GM12864 (cell line): Measurements from ENCODE around the gene HDAC4.

Source experiments
- DNase-seq: peaks from one replicate; pipeline ENCODE4 v3.0.0-alpha.2; 2011; ENCODE audit warnings: low read depth
- H3K4me3 ChIP-seq: 2 replicates; pipeline ENCODE4 v1.5.1; 2011; ENCODE audit warnings: mild to moderate bottlenecking, low read depth, low read length, control low read depth
- TF ChIP-seq, protein P1 (sequence below): IDR thresholded peaks from 2 replicates; pipeline ENCODE4 v1.5.1; 2011; ENCODE audit warnings: low read depth, mild to moderate bottlenecking, moderate library complexity, low read length, control low read depth, inconsistent platforms; ENCODE audit errors: missing control alignments

Gene HDAC4

DNA sequence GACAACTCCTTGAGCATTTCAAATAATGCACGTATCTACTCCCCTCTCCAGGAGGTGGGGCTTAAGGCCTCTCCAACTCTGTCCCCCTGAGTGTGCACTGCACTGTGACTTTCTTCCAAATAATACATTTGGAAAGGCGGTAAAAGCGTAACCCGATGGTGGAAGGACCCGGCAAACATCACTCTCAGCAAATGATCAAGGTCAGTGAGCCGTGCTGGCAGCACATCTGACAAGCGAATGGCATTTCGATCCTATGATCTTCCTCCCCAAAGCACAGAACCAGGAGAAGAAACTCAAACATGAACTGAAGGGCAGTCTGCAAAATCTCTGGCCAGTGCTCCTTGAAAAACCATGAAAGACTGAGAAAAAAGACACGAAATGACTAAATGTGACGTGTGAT, 344.2 kb downstream of the HDAC4 start:
- no peak overlapping the region for H3K4me3 ChIP-seq
- TF ChIP-seq, protein P1, sequence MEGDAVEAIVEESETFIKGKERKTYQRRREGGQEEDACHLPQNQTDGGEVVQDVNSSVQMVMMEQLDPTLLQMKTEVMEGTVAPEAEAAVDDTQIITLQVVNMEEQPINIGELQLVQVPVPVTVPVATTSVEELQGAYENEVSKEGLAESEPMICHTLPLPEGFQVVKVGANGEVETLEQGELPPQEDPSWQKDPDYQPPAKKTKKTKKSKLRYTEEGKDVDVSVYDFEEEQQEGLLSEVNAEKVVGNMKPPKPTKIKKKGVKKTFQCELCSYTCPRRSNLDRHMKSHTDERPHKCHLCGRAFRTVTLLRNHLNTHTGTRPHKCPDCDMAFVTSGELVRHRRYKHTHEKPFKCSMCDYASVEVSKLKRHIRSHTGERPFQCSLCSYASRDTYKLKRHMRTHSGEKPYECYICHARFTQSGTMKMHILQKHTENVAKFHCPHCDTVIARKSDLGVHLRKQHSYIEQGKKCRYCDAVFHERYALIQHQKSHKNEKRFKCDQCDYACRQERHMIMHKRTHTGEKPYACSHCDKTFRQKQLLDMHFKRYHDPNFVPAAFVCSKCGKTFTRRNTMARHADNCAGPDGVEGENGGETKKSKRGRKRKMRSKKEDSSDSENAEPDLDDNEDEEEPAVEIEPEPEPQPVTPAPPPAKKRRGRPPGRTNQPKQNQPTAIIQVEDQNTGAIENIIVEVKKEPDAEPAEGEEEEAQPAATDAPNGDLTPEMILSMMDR: no peak
- no peak for DNase-seq

DNA sequence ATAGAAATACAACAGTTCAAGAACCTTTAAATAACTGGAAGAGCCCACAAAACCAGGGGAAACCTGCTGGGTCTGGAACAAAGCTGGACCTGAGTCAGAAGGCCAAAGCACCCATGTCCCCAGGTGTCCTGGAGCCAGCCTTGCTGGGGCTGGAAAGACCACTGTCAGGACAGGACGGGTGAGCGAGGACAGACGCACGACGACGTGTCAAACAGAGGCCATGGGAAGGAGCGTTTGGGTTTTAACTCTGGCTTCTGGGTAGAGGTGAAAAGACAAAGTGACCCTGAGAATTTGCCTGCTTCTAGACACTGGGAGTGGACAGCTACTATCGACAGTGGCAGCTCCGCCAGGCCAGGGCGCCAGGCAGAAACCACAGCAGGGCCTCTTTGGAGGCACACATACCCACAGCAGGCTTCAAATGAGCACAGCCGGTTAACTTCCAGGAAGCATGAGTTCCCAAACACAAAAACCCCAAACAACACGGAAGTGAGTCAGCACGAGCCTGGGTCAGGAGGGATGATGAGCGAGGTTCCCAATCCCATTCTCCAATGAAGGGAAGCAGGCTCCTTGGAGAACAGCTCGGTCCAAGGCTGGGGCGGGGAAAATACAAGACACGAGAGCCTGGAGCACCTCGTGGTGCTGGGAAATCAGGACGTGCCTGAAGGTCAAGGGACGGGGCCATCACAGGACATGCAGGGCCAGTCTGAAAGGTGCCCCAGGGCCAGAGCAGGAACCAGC, 344.9 kb downstream of the HDAC4 start:
- TF ChIP-seq, protein P1: no peak
- no peak for DNase-seq
- H3K4me3 ChIP-seq: no peak overlapping the region

GRCh38 chr2:239054921-239055320, 345.9 kb downstream of the HDAC4 start:
- no peak for DNase-seq
- TF ChIP-seq, protein P1: no peak
- H3K4me3 ChIP-seq: no peak overlapping the region

GRCh38 chr2:239053801-239054503, 346.9 kb downstream of the HDAC4 start:
- no peak overlapping the region for H3K4me3 ChIP-seq
- no peak for DNase-seq
- TF ChIP-seq, protein P1: no peak

DNA sequence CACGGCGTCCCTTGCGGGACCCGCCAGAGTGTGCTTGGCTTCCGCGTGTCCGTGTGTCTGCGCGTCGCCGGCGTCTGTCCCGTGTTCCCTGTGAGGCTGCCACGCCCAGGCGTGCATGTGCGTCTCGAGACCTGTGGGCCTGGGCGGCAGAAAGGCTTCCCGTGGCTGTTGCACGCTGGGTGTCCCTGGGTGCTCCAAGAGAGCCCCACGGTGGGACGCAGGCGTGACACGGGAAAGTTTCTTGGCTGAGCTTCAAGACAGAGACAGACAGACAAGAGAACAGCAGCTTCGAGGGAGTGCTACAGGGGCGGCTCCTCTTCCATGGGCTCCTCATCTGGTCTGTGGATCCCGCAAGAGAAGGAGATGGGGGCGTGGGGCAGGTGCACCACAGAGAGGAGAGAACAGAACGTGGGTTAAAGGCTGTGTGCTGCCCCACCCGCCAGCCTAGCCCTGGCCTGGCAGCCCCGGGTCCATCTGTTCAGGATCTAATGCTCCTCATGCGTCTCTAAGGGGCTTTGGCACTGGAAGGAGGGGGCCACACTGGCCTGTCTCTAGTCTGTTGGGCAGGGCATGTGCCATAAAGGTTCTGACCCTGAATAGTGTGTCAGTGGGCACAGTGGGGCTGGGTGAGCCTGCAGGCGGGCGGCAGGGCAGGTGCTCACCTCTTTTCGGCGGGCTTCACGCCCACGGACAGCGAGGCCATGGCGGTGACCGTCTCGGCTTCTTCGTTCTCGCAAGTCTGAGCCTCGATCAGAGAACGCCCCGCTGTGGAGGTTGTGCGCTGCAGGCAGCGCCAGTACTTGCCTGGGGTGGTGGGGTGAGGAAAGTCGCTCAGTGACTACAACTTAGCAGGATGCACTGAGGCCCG, 347.8 kb downstream of the HDAC4 start:
- H3K4me3 ChIP-seq: no peak overlapping the region
- no peak for DNase-seq
- TF ChIP-seq, protein P1: no peak

GRCh38 chr2:239051891-239052445, 348.9 kb downstream of the HDAC4 start:
- DNase-seq: no peak
- H3K4me3 ChIP-seq: no peak overlapping the region
- TF ChIP-seq, protein P1: no peak
